PFSK-1 (cell line): Measurements from ENCODE around the gene TEDC2.
A peak's percentile ranks its signal among the peaks of the same experiment; 100 is the strongest.

ENCODE experiments used
- FOXP2 ChIP-seq: optimal IDR thresholded peaks from 2 replicates; pipeline ENCODE3; 2011; ENCODE audit warnings: borderline replicate concordance, control low read depth, inconsistent platforms; ENCODE audit not compliant: insufficient read depth; ENCODE audit errors: extremely low read length, extremely low read depth
- POLR2AphosphoS5 ChIP-seq: IDR thresholded peaks from 2 replicates; pipeline ENCODE4 v1.6.1; 2012; ENCODE audit warnings: low read depth, mild to moderate bottlenecking, control low read depth, low read length, moderate library complexity
- SIN3A ChIP-seq: IDR thresholded peaks from 2 replicates; pipeline ENCODE4 v1.6.1; 2012; ENCODE audit warnings: mild to moderate bottlenecking, low read length, moderate library complexity, borderline replicate concordance; ENCODE audit not compliant: insufficient read depth
- TAF1 ChIP-seq: IDR thresholded peaks from 2 replicates; pipeline ENCODE4 v1.6.1; 2012; ENCODE audit warnings: low read length, control low read depth, borderline replicate concordance; ENCODE audit not compliant: insufficient read depth
- TF ChIP-seq, protein P1 (sequence below), 2 experiments: IDR thresholded peaks; 2 replicates each; pipeline versions ENCODE4 v1.6.1 to v1.8.0; 2011 to 2012; ENCODE audit warnings: low read depth in 2 of 2, low read length in 2 of 2, control low read depth in 1 of 2, inconsistent platforms in 1 of 2, mild to moderate bottlenecking in 1 of 2, moderate library complexity in 1 of 2; ENCODE audit not compliant: insufficient read depth in 1 of 2

The TEDC2 gene

DNA sequence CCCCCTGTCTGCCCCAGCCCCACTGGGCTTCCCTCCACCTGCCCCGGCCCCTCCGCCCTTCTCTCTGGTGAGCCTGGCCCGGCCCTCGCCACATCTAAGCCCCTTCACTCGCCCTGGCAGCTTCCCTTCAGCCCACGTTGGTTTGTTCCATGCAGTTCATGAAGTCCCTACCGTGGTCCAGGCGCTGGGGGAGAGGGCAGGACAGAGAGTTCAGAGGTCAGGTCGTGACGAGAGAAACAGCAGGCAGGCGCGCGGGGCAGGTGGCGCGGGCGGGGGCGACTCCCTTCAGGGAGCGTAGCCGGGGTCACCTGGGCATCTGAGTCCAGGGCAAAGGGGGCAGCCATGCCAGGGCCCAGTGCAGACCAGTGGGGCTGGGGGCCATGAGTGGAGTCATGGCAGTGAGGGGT, 8.9 kb upstream of the TEDC2 start:
- no peak for TF ChIP-seq TAF1
- no peak for TF ChIP-seq FOXP2
- no peak for TF ChIP-seq POLR2AphosphoS5
- TF ChIP-seq, protein P1, sequence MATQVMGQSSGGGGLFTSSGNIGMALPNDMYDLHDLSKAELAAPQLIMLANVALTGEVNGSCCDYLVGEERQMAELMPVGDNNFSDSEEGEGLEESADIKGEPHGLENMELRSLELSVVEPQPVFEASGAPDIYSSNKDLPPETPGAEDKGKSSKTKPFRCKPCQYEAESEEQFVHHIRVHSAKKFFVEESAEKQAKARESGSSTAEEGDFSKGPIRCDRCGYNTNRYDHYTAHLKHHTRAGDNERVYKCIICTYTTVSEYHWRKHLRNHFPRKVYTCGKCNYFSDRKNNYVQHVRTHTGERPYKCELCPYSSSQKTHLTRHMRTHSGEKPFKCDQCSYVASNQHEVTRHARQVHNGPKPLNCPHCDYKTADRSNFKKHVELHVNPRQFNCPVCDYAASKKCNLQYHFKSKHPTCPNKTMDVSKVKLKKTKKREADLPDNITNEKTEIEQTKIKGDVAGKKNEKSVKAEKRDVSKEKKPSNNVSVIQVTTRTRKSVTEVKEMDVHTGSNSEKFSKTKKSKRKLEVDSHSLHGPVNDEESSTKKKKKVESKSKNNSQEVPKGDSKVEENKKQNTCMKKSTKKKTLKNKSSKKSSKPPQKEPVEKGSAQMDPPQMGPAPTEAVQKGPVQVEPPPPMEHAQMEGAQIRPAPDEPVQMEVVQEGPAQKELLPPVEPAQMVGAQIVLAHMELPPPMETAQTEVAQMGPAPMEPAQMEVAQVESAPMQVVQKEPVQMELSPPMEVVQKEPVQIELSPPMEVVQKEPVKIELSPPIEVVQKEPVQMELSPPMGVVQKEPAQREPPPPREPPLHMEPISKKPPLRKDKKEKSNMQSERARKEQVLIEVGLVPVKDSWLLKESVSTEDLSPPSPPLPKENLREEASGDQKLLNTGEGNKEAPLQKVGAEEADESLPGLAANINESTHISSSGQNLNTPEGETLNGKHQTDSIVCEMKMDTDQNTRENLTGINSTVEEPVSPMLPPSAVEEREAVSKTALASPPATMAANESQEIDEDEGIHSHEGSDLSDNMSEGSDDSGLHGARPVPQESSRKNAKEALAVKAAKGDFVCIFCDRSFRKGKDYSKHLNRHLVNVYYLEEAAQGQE (IDR thresholded peaks at IDR 0.05; ENCODE audit: insufficient read depth in 1 of 2, low read depth in 2 of 2, low read length in 2 of 2) = no peak
- no peak for TF ChIP-seq SIN3A

DNA sequence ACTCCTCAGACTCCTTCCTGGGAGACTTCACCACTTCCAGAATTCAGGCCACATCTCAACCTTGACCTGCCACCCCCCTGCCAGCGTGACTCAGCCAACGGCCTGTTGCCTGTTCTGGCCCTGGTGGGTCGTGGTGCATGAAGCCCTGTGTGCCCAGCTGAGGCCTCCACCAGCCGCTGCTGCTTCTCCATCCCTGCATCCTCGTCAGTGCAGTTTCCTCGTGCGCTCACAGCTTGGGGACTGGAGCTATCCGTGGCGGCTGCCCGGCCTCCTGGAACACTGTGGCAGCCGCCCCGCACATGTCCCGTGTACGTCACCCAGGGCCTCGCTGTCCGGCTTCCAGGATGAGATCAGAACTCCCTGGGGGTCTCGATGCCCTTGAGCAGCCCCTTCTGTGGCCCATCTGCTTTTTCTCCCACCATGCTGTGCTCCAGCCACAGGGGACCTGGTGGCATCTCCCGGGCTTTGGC, 8.0 kb upstream of the TEDC2 start:
- TF ChIP-seq TAF1 (no peak), FOXP2 (no peak), POLR2AphosphoS5 (no peak), SIN3A (no peak)
- TF ChIP-seq, protein P1 (IDR thresholded peaks at IDR 0.05; ENCODE audit: insufficient read depth in 1 of 2, low read depth in 2 of 2, low read length in 2 of 2) = no peak

DNA sequence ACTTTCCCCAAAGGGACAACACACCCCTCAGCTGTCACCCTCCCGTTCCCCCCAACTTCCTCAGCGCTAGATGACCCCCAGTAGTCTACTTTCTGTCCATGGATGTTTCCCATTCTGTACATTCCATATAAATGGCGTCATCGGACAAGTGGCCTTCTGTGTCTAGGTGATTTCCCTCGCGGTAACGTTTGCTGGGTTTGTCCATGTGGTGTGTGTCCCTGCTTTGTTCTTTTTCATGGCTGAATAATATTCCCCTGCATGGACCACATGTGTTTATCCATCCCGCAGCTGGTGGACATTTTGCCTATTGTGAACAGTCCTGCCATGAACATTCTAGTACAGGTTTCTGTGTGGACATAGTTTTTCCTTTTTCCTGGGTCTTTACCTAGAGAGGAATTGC, 7.3 kb upstream of the TEDC2 start:
- TF ChIP-seq POLR2AphosphoS5 (no peak), SIN3A (no peak), FOXP2 (no peak)
- TF ChIP-seq, protein P1 (IDR thresholded peaks at IDR 0.05; ENCODE audit: insufficient read depth in 1 of 2, low read depth in 2 of 2, low read length in 2 of 2) = no peak

DNA sequence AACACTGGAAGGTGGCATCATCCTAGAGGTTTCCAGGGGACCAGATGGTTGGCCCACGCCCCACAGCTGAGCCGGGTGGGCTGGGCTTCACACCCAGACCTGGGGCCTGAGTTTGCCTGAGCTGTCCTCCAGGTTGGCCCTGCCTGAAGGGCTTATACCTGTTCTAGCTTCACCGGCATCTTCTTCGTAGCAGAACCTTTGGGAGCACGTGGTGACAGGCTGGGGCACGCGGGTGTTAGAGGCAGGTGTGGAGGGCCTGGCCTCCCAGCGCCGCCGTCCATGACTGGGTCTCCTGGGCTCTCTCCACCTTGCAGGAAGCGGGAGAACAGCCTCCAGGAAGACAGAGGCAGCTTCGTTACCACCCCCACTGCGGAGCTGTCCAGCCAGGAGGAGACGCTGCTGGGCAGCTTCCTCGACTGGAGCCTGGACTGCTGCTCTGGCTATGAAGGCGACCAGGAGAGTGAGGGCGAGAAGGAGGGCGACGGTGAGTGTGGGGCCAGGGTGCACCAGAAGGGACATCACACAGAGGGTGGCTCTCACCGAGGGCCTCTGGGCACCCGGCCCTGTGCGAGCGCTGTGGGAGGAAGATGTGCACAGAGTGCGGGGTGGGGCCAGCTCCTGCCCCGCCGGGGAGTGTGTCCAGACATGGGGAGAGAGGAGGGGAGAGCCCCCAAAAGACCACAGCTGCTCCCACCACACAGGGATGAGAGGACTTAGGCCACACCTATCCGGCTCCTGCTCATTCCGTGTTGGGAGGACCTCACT, 4.6 kb upstream of the TEDC2 start:
- TF ChIP-seq, protein P1 (IDR thresholded peaks at IDR 0.05; ENCODE audit: insufficient read depth in 1 of 2, low read depth in 2 of 2, low read length in 2 of 2) = peak in 1 of 2 experiments; percentile 49; a peak in 1 of 4 replicates
- TF ChIP-seq FOXP2 = no peak
